D721Med (cell line): ENCODE measurements around the gene UNC5B.

ENCODE experiments used
- DNase-seq: peaks from one replicate; pipeline ENCODE4 v3.0.0; 2011; ENCODE audit warnings: low spot score; ENCODE audit not compliant: insufficient read length
- FAIRE-seq: peaks from 2 replicates; lab custom pipeline; 2011; peaks lifted over from hg19 to GRCh38; lab: Jason Lieb, UNC
- CTCF ChIP-seq: IDR thresholded peaks from 2 replicates; pipeline ENCODE4 v1.5.1; 2012; ENCODE audit warnings: mild to moderate bottlenecking, control low read depth; ENCODE audit not compliant: insufficient read depth; ENCODE audit errors: missing control alignments

UNC5B gene

GRCh38 chr10:71290806-71291527, 78.6 kb downstream of the UNC5B start:
- no peak for FAIRE-seq
- DNase-seq: no peak
- TF ChIP-seq CTCF: no peak

- FAIRE-seq (no peak), DNase-seq (no peak)
- no peak for TF ChIP-seq CTCF
These were observed 79.1 kb downstream of the UNC5B start for GRCh38 chr10:71291528-71291900.

GRCh38 chr10:71292624-71293445, 80.5 kb downstream of the UNC5B start:
- DNase-seq: no peak
- TF ChIP-seq CTCF: no peak
- no peak for FAIRE-seq

GRCh38 chr10:71293446-71294084, 81.2 kb downstream of the UNC5B start:
- FAIRE-seq: no peak
- no peak for DNase-seq
- TF ChIP-seq CTCF: no peak

- TF ChIP-seq CTCF: no peak
- no peak for DNase-seq
- FAIRE-seq: no peak
These were observed 81.8 kb downstream of the UNC5B start for GRCh38 chr10:71294091-71294561.

- FAIRE-seq: no peak
- no peak for DNase-seq
- TF ChIP-seq CTCF: no peak
These were observed 82.5 kb downstream of the UNC5B start for GRCh38 chr10:71294856-71295255.

- FAIRE-seq: no peak
- DNase-seq: no peak
- TF ChIP-seq CTCF: no peak
These were observed 83.3 kb downstream of the UNC5B start for GRCh38 chr10:71295641-71296040.
